Measurements from ENCODE around the gene CADM4.

GRCh38 chr19:43610493-43610892 lies 29.2 kb downstream of the CADM4 start:
- TF ChIP-seq CTCF (optimal IDR thresholded peaks at IDR 0.05 in 1 of 3, IDR thresholded peaks at IDR 0.05 in 1 of 3, conservative IDR thresholded peaks at IDR 0.05 in 1 of 3; ENCODE audit: extremely low read depth in 1 of 3, insufficient read depth in 2 of 3, low read length in 3 of 3) (no peak), EZH2 (IDR thresholded peaks at IDR 0.05; ENCODE audit: low read length) (no peak)

Data from keratinocyte (primary cell).